Neural cell (in vitro differentiated cells): ENCODE data around the gene SMKR1. TPM values are rescaled to one million over a fixed set of nuclear protein-coding genes. Genes with fewer than 3 reads are reported as not detected.

Source experiments
- H2AFZ ChIP-seq: fragments of 200-600, 300-800 bp; sonication (generic), shearing (Covaris generic); 2 replicates; pipeline ENCODE4 v1.6.0; 2014; ENCODE audit warnings: low read depth, mild to moderate bottlenecking, antibody characterized with exemption, low read length, moderate library complexity
- H3F3A ChIP-seq: fragments of 200-600 bp; shearing (Covaris generic); 2 replicates; pipeline ENCODE4 v1.6.1; 2016; ENCODE audit warnings: mild to moderate bottlenecking, moderate library complexity, mixed read lengths, antibody characterized with exemption, low read length; ENCODE audit not compliant: insufficient read depth, poor library complexity, severe bottlenecking
- H3K27ac ChIP-seq: fragments of 200-600, 300-800 bp; sonication (generic), shearing (Covaris generic); 2 replicates; pipeline ENCODE4 v1.5.1; 2014; ENCODE audit warnings: mild to moderate bottlenecking, low read length, moderate library complexity
- H3K27me3 ChIP-seq: fragments of 300-800, 200-600 bp; sonication (generic), shearing (Covaris generic); 2 replicates; pipeline ENCODE4 v1.6.0; 2014; ENCODE audit warnings: mild to moderate bottlenecking, low read depth, low read length, moderate library complexity; ENCODE audit not compliant: insufficient read depth
- H3K36me3 ChIP-seq: fragments of 300-800, 200-600 bp; sonication (generic), shearing (Covaris generic); 2 replicates; pipeline ENCODE4 v1.5.1; 2014; ENCODE audit warnings: mild to moderate bottlenecking, antibody characterized with exemption, low read length, moderate library complexity; ENCODE audit not compliant: insufficient read depth
- H3K4me2 ChIP-seq: fragments of 300-800, 200-600 bp; sonication (generic), shearing (Covaris generic); 2 replicates; pipeline ENCODE4 v1.6.0; 2014; ENCODE audit warnings: mild to moderate bottlenecking, low read length
- H3K4me3 ChIP-seq: fragments of 300-800, 200-600 bp; sonication (generic), shearing (Covaris generic); 2 replicates; pipeline ENCODE4 v1.5.1; 2014; ENCODE audit warnings: mild to moderate bottlenecking, low read length, moderate library complexity
- H3K79me2 ChIP-seq: fragments of 200-600 bp; shearing (Covaris generic); replicated peaks from 2 replicates; pipeline ENCODE4 v1.6.0; 2014; ENCODE audit warnings: mild to moderate bottlenecking, low read length, moderate library complexity; ENCODE audit not compliant: insufficient read depth
- H3K9ac ChIP-seq: fragments of 300-800, 200-600 bp; sonication (generic), shearing (Covaris generic); 2 replicates; pipeline ENCODE4 v1.6.1; 2016; ENCODE audit warnings: mild to moderate bottlenecking, low read length, mixed read lengths
- H3K9me2 ChIP-seq: fragments of 200-600 bp; shearing (Covaris generic); 2 replicates; pipeline ENCODE4 v1.6.1; 2016; ENCODE audit warnings: mild to moderate bottlenecking, low read length, mixed read lengths; ENCODE audit not compliant: insufficient read depth
- H3K9me3 ChIP-seq: fragments of 200-600, 300-800 bp; sonication (generic), shearing (Covaris generic); 2 replicates; pipeline ENCODE4 v1.6.1; 2016; ENCODE audit warnings: mild to moderate bottlenecking, mixed run types, low read length, moderate library complexity, mixed read lengths
- H4K20me1 ChIP-seq: fragments of 200-600 bp; shearing (Covaris generic); 2 replicates; pipeline ENCODE4 v1.6.1; 2016; ENCODE audit warnings: mild to moderate bottlenecking, mixed run types; ENCODE audit not compliant: insufficient read depth
- EP300 ChIP-seq: fragments of 450-650 bp; conservative IDR thresholded peaks from 2 replicates; pipeline ENCODE4 v1.6.1; 2014; ENCODE audit warnings: antibody characterized with exemption, mild to moderate bottlenecking, moderate library complexity; ENCODE audit not compliant: poor library complexity, severe bottlenecking
- EZH2 ChIP-seq: fragments of 200-600, 300-800 bp; shearing (Covaris generic), sonication (generic); IDR thresholded peaks from 2 replicates; pipeline ENCODE4 v1.6.1; 2014; ENCODE audit warnings: antibody characterized with exemption, low read length, borderline replicate concordance, mild to moderate bottlenecking; ENCODE audit not compliant: insufficient read depth, poor library complexity, severe bottlenecking
- MXI1 ChIP-seq: fragments of 450-650 bp; conservative IDR thresholded peaks from 2 replicates; pipeline ENCODE4 v1.6.1; 2014; ENCODE audit warnings: antibody characterized with exemption, mild to moderate bottlenecking; ENCODE audit not compliant: poor library complexity, severe bottlenecking
- POLR2AphosphoS5 ChIP-seq: IDR thresholded peaks from 2 replicates; pipeline ENCODE4 v1.6.1; 2012
- RAD21 ChIP-seq: fragments of 450-650 bp; conservative IDR thresholded peaks from 2 replicates; pipeline ENCODE4 v1.6.1; 2014; ENCODE audit warnings: antibody characterized with exemption, mild to moderate bottlenecking, moderate library complexity
- SMC3 ChIP-seq: fragments of 450-650 bp; conservative IDR thresholded peaks from 2 replicates; pipeline ENCODE4 v1.6.1; 2014; ENCODE audit warnings: antibody characterized with exemption, mild to moderate bottlenecking, moderate library complexity; ENCODE audit not compliant: poor library complexity
- TAF1 ChIP-seq: IDR thresholded peaks from 2 replicates; pipeline ENCODE4 v1.6.1; 2012; ENCODE audit warnings: low read depth
- polyA plus RNA-seq: library from polyadenylated mRNA; depleted of rRNA; stranded (reverse); fragments of >200 nt; gene quantifications from 2 replicates; pipeline ENCODE4 v1.2.3, GENCODE V29; 2014
- TF ChIP-seq, protein P1 (sequence below): fragments of 450-650 bp; IDR thresholded peaks from 2 replicates; pipeline ENCODE4 v1.5.1; 2014; ENCODE audit warnings: antibody characterized with exemption, mild to moderate bottlenecking, moderate library complexity; ENCODE audit not compliant: poor library complexity, severe bottlenecking
- TF ChIP-seq, protein P2 (sequence below): IDR thresholded peaks from 2 replicates; pipeline ENCODE4 v1.6.1; 2012; ENCODE audit warnings: borderline replicate concordance

Gene SMKR1
- polyA plus RNA-seq, 1 donor from 2014 or later = 8.5 TPM

DNA sequence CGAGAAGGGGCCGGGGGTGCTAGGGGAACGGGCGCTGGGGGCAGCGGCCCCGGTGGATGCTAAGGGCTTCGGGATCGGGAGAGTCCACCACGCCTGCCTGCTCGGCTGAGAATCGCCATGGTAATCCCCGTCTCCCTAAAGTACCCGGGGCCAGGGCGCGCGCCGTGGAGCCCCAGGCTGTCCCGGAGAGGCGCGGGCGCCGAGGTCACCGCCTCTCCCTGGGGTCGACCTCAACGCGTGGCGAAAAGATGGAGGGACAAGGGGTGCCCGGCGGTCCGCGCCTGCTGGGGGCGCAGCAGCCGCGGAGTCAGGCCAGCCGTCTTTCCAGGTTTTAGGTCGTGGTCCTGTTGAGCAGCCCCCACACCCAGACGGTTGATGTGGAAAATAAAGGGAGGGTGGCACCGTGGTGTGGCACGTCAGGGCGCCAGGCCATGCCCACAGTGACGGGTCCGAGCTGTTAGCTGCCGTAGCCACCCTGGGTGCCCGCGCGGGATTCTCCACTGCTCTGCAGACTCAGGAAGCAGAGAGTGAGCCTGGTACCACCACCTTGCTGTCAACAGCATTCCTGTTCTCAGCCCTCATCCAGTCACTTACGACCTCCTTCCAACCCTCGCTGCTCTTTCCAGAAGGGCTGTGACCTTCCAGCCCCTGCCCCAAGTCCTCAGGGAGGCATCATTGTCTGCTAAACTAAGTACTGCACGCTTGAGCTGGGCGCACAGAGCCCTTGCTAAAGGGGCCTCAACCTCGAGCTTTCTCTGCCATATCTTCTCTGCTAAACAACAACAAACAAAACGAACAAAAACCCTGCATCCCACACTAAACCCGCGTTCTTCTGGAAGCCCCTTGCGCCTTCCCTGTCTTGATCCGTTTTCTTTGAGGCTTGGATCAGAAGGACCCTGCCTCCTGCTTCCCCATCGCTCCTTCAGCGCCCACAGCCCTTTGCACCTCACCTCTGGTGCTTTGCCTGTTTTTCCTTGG lies 666 bp downstream of the SMKR1 start:
- Histone ChIP-seq H3F3A (no peaks in the 10 kb centered on the region), H3K27ac (no peak overlapping the region), H3K4me3 (peak overlapping the region; percentile 85), H3K9me3 (no peaks in the 10 kb centered on the region), H3K27me3 (no peaks in the 10 kb centered on the region), H3K79me2 (no peaks in the 10 kb centered on the region), H3K9me2 (no peaks in the 10 kb centered on the region), H4K20me1 (no peaks in the 10 kb centered on the region), H3K4me2 (peak overlapping the region; percentile 48), H3K9ac (peak overlapping the region; percentile 78), H2AFZ (peak overlapping the region; percentile 95), H3K36me3 (no peaks in the 10 kb centered on the region)
- TF ChIP-seq, protein P1, sequence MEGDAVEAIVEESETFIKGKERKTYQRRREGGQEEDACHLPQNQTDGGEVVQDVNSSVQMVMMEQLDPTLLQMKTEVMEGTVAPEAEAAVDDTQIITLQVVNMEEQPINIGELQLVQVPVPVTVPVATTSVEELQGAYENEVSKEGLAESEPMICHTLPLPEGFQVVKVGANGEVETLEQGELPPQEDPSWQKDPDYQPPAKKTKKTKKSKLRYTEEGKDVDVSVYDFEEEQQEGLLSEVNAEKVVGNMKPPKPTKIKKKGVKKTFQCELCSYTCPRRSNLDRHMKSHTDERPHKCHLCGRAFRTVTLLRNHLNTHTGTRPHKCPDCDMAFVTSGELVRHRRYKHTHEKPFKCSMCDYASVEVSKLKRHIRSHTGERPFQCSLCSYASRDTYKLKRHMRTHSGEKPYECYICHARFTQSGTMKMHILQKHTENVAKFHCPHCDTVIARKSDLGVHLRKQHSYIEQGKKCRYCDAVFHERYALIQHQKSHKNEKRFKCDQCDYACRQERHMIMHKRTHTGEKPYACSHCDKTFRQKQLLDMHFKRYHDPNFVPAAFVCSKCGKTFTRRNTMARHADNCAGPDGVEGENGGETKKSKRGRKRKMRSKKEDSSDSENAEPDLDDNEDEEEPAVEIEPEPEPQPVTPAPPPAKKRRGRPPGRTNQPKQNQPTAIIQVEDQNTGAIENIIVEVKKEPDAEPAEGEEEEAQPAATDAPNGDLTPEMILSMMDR = peak; percentile 43
- TF ChIP-seq, protein P2, sequence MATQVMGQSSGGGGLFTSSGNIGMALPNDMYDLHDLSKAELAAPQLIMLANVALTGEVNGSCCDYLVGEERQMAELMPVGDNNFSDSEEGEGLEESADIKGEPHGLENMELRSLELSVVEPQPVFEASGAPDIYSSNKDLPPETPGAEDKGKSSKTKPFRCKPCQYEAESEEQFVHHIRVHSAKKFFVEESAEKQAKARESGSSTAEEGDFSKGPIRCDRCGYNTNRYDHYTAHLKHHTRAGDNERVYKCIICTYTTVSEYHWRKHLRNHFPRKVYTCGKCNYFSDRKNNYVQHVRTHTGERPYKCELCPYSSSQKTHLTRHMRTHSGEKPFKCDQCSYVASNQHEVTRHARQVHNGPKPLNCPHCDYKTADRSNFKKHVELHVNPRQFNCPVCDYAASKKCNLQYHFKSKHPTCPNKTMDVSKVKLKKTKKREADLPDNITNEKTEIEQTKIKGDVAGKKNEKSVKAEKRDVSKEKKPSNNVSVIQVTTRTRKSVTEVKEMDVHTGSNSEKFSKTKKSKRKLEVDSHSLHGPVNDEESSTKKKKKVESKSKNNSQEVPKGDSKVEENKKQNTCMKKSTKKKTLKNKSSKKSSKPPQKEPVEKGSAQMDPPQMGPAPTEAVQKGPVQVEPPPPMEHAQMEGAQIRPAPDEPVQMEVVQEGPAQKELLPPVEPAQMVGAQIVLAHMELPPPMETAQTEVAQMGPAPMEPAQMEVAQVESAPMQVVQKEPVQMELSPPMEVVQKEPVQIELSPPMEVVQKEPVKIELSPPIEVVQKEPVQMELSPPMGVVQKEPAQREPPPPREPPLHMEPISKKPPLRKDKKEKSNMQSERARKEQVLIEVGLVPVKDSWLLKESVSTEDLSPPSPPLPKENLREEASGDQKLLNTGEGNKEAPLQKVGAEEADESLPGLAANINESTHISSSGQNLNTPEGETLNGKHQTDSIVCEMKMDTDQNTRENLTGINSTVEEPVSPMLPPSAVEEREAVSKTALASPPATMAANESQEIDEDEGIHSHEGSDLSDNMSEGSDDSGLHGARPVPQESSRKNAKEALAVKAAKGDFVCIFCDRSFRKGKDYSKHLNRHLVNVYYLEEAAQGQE = no peak
- TF ChIP-seq MXI1 = peak; percentile 77

DNA sequence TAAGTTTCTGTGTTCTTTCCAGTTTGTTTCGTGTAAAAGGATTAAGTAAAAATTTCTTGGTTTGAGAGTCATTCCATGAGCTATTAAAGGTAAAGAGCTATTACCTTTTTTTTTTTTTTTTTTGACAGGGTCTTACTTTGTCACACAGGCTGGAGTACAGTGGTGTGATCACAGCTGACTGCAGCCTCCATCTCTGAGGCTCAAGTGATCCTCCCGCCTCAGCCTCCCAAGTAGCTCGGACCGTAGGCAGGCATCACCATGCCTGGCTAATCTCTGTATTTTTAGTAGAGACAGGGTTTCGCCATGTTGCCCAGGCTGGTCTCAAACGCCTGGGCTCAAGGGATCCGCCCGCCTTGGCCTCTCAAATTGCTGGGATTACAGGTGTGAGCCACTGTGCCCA lies 1.4 kb downstream of the SMKR1 start:
- no peak overlapping the region for H3K27ac ChIP-seq
- H3F3A ChIP-seq = no peaks in the 10 kb centered on the region
- H3K27me3 ChIP-seq = no peaks in the 10 kb centered on the region
- no peaks in the 10 kb centered on the region for H3K79me2 ChIP-seq
- no peaks in the 10 kb centered on the region for H3K36me3 ChIP-seq
- no peak overlapping the region for H3K4me3 ChIP-seq
- TF ChIP-seq POLR2AphosphoS5 (no peak), EZH2 (no peak), MXI1 (no peak), SMC3 (no peak), EP300 (no peak), RAD21 (no peak), TAF1 (no peak)
- TF ChIP-seq, protein P1 = no peak
- TF ChIP-seq, protein P2 = no peak
- H4K20me1 ChIP-seq = no peaks in the 10 kb centered on the region
- H3K9me3 ChIP-seq = no peaks in the 10 kb centered on the region
- no peak overlapping the region for H3K4me2 ChIP-seq
- H3K9me2 ChIP-seq = no peaks in the 10 kb centered on the region
- H3K9ac ChIP-seq = no peak overlapping the region
- no peak overlapping the region for H2AFZ ChIP-seq
